Neuronal stem cell (in vitro differentiated cells): Measurements from ENCODE around the gene ZDHHC15.
"Not testable (repeated sequence)": the region's sequence is repeated elsewhere in the genome, so short reads cannot be mapped to it uniquely, and the experiment has no call there.

Experiments
- DNase-seq: peaks from one replicate; pipeline ENCODE4 v3.0.0-alpha.2; 2013; ENCODE audit warnings: low spot score
- H2AFZ ChIP-seq: one replicate; pipeline ENCODE4 v1.6.1; 2013; ENCODE audit warnings: mild to moderate bottlenecking, low read length, inconsistent platforms
- H2AK5ac ChIP-seq: 2 replicates; pipeline ENCODE4 v1.6.1; 2013; ENCODE audit warnings: low read depth, mild to moderate bottlenecking, inconsistent platforms, low read length, moderate library complexity, mixed read lengths
- H2BK120ac ChIP-seq: 2 replicates; pipeline ENCODE4 v1.6.1; 2013; ENCODE audit warnings: low read depth, mild to moderate bottlenecking, inconsistent platforms, low read length, moderate library complexity, mixed read lengths
- H2BK12ac ChIP-seq: one replicate; pipeline ENCODE4 v1.6.1; 2013; ENCODE audit warnings: low read length, inconsistent platforms
- H2BK15ac ChIP-seq: 2 replicates; pipeline ENCODE4 v1.6.1; 2013; ENCODE audit warnings: mild to moderate bottlenecking, low read length, inconsistent platforms, mixed read lengths
- H2BK5ac ChIP-seq: one replicate; pipeline ENCODE4 v1.6.1; 2013; ENCODE audit warnings: inconsistent platforms, mild to moderate bottlenecking, low read length, moderate library complexity
- H3K14ac ChIP-seq: one replicate; pipeline ENCODE4 v1.6.1; 2013; ENCODE audit warnings: low read length, inconsistent platforms
- H3K18ac ChIP-seq: 2 replicates; pipeline ENCODE4 v1.6.1; 2013; ENCODE audit warnings: low read length, inconsistent platforms
- H3K23ac ChIP-seq: 2 replicates; pipeline ENCODE4 v1.6.1; 2013; ENCODE audit warnings: low read depth, mild to moderate bottlenecking, mixed read lengths, low read length, inconsistent platforms; ENCODE audit not compliant: poor library complexity
- H3K27ac ChIP-seq: replicated peaks from 3 replicates; pipeline ENCODE4 v1.5.1; 2013; ENCODE audit warnings: low read length, inconsistent platforms
- H3K27me3 ChIP-seq, 3 experiments: 2 replicates each; pipeline ENCODE4 v1.6.1; 2013; ENCODE audit warnings: low read length in 3 of 3, mild to moderate bottlenecking in 2 of 3, inconsistent platforms in 1 of 3, low read depth in 1 of 3, mixed read lengths in 1 of 3, moderate library complexity in 1 of 3; ENCODE audit not compliant: control insufficient read depth in 3 of 3, insufficient read depth in 3 of 3
- H3K36me3 ChIP-seq, 2 donors: replicated peaks in 1 of 2; 2 replicates each; pipeline ENCODE4 v1.6.1; 2013; ENCODE audit warnings: low read length in 2 of 2; ENCODE audit not compliant: control insufficient read depth in 2 of 2, insufficient read depth in 2 of 2
- H3K4ac ChIP-seq: 2 replicates; pipeline ENCODE4 v1.6.1; 2013; ENCODE audit warnings: inconsistent platforms, mild to moderate bottlenecking, low read length, moderate library complexity
- H3K4me1 ChIP-seq, 2 donors: 1 replicate in 1 of 2; 2 replicates in 1 of 2; pipeline ENCODE4 v1.6.1; 2013; ENCODE audit warnings: low read length in 2 of 2, low read depth in 1 of 2; ENCODE audit not compliant: control insufficient read depth in 2 of 2, insufficient read depth in 1 of 2
- H3K4me2 ChIP-seq: one replicate; pipeline ENCODE4 v1.6.1; 2013; ENCODE audit warnings: mild to moderate bottlenecking, low read length, inconsistent platforms; ENCODE audit not compliant: insufficient read depth, poor library complexity, severe bottlenecking
- H3K4me3 ChIP-seq, 2 donors: 2 replicates each; pipeline ENCODE4 v1.5.1; 2013; ENCODE audit warnings: low read length in 2 of 2, mild to moderate bottlenecking in 2 of 2, inconsistent platforms in 1 of 2, moderate library complexity in 1 of 2
- H3K79me1 ChIP-seq: one replicate; pipeline ENCODE4 v1.6.1; 2013; ENCODE audit warnings: low read depth, mild to moderate bottlenecking, inconsistent platforms, low read length, moderate library complexity
- H3K9ac ChIP-seq: one replicate; pipeline ENCODE4 v1.6.1; 2013; ENCODE audit warnings: mild to moderate bottlenecking, low read depth, low read length, inconsistent platforms; ENCODE audit not compliant: poor library complexity
- H3K9me3 ChIP-seq, 2 donors: replicated peaks in 1 of 2; 2 replicates each; pipeline versions ENCODE3 to v1.6.1; 2013; ENCODE audit warnings: low read length in 2 of 2, mild to moderate bottlenecking in 2 of 2, inconsistent platforms in 1 of 2, low read depth in 1 of 2, mixed read lengths in 1 of 2, moderate library complexity in 1 of 2; ENCODE audit not compliant: control insufficient read depth in 2 of 2, insufficient read depth in 1 of 2
- H4K8ac ChIP-seq: one replicate; pipeline ENCODE4 v1.6.1; 2013; ENCODE audit warnings: low read depth, mild to moderate bottlenecking, inconsistent platforms, low read length, moderate library complexity
- H4K91ac ChIP-seq: one replicate; pipeline ENCODE4 v1.6.1; 2013; ENCODE audit warnings: low read length, low read depth, mild to moderate bottlenecking, inconsistent platforms; ENCODE audit not compliant: poor library complexity
- WGBS, 2 donors: extraction: QIAGEN DNeasy Blood & Tissue Kit; methylation state at CpG; one replicate each; pipeline ENCODE4 v1.1.7; 2013; ENCODE audit warnings: missing lambda C conversion rate in 2 of 2, mixed read lengths in 1 of 2; ENCODE audit not compliant: insufficient read length in 2 of 2, insufficient replicate concordance in 1 of 2; ENCODE audit errors: extremely low coverage in 2 of 2; 5-methylcytosine and 5-hydroxymethylcytosine counted together

ZDHHC15 gene

DNA sequence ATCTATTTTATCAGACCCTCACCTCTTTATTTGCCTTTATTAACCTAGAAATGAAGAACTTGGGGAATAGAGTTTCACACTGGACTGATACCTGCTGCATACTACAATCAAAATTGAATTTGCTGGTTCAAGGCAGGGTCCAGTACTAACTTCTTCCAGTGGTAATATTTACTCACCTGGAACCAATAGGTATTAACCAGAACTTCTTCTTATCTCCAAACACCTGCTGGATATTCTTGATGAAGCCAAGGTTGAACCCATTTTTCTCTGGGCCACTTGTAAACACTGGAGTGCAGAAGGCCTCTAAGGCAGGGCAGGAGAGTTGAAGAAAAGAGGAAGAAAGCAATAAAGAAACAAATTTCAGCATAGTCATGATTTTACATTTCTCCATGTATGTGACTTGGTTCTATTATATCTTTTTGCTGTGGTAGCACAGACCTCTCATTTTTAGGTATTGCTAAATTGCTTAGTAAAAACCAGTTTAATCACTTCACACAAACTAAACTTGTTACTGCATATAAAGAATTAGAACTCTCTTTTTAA, 101.1 kb downstream of the ZDHHC15 start:
- Histone ChIP-seq H3K9me3 (no peaks in the 10 kb centered on the region), H4K8ac (no peak overlapping the region), H3K27me3 (no peaks in the 10 kb centered on the region), H3K79me1 (no peaks in the 10 kb centered on the region), H3K14ac (no peak overlapping the region), H3K23ac (no peak overlapping the region), H2BK12ac (no peak overlapping the region), H2BK15ac (no peak overlapping the region), H3K27ac (no peak overlapping the region), H4K91ac (no peak overlapping the region), H2AK5ac (no peak overlapping the region), H3K4me2 (no peak overlapping the region), H3K4me3 (no peak overlapping the region), H3K18ac (no peak overlapping the region), H2AFZ (no peak overlapping the region), H3K36me3 (no peaks in the 10 kb centered on the region), H3K4me1 (no peaks in the 10 kb centered on the region), H2BK120ac (no peak overlapping the region), H3K9ac (no peak overlapping the region), H2BK5ac (no peak overlapping the region), H3K4ac (no peak overlapping the region)
- DNase-seq, result no peak

DNA sequence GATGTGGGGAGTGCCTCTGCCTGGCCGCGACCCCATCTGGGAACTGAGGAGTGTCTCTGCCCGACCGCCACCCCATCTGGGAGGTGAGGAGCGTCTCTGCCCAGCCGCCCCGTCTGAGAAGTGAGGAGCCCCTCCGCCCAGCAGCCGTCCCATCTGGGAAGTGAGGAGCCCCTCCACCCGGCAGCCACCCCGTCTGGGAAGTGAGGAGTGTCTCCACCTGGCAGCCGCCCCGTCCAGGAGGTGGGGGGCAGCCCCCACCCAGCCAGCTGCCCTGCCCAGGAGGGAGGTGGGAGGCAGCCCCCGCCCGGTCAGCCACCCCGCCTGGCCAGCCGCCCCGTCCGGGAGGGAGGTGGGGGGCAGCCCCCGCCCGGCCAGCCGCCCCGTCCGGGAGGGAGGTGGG, 115.7 kb downstream of the ZDHHC15 start:
- not testable (repeated sequence) for H3K4me3 ChIP-seq, H3K4me2 ChIP-seq, H3K14ac ChIP-seq, H3K4ac ChIP-seq, H3K18ac ChIP-seq, H2BK120ac ChIP-seq, H3K79me1 ChIP-seq, H3K27me3 ChIP-seq, H3K9ac ChIP-seq, H2BK12ac ChIP-seq, H4K91ac ChIP-seq, DNase-seq, H3K9me3 ChIP-seq, H2AK5ac ChIP-seq, H4K8ac ChIP-seq, H2AFZ ChIP-seq, H2BK15ac ChIP-seq, H3K27ac ChIP-seq, H3K36me3 ChIP-seq, H2BK5ac ChIP-seq, H3K23ac ChIP-seq, H3K4me1 ChIP-seq
- no CpG with 5 or more reads among the region's 24 CpGs for WGBS, 2 donors

DNA sequence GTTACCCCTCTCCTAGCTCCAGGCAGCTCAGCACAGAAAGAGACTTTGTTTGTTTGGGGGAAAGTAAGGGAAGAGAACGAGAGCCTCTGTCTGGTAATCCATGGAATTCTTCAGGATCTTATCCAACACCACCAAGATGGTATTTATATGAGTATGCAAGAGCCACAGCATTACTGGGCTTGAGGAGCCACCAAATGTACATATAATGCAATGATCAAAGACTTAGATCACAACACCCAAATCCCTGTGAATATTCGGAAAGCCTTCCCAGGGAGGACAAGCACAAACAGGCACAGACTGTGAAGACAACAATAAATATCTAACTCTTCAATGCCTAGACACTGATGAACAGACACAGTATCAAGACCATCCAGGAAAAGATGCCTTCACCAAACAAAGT, 132.4 kb downstream of the ZDHHC15 start:
- no peak overlapping the region for H3K9ac ChIP-seq
- no peak overlapping the region for H2AK5ac ChIP-seq
- no peaks in the 10 kb centered on the region for H3K36me3 ChIP-seq
- no peak overlapping the region for H3K18ac ChIP-seq
- no peak overlapping the region for H3K4me3 ChIP-seq
- H3K4me2 ChIP-seq, result no peak overlapping the region
- no peaks in the 10 kb centered on the region for H3K4me1 ChIP-seq
- H3K23ac ChIP-seq, result no peak overlapping the region
- no peak overlapping the region for H4K8ac ChIP-seq
- H3K79me1 ChIP-seq, result no peaks in the 10 kb centered on the region
- H2BK120ac ChIP-seq, result no peak overlapping the region
- H4K91ac ChIP-seq, result no peak overlapping the region
- no peak overlapping the region for H3K27ac ChIP-seq
- H2AFZ ChIP-seq, result no peak overlapping the region
- H3K9me3 ChIP-seq, result no peaks in the 10 kb centered on the region
- H2BK15ac ChIP-seq, result no peak overlapping the region
- H3K4ac ChIP-seq, result no peak overlapping the region
- DNase-seq, result no peak
- H2BK12ac ChIP-seq, result no peak overlapping the region
- H3K27me3 ChIP-seq, result no peaks in the 10 kb centered on the region
- no CpG with 5 or more reads among the region's 2 CpGs for WGBS, 2 donors
- H2BK5ac ChIP-seq, result no peak overlapping the region
- no peak overlapping the region for H3K14ac ChIP-seq

DNA sequence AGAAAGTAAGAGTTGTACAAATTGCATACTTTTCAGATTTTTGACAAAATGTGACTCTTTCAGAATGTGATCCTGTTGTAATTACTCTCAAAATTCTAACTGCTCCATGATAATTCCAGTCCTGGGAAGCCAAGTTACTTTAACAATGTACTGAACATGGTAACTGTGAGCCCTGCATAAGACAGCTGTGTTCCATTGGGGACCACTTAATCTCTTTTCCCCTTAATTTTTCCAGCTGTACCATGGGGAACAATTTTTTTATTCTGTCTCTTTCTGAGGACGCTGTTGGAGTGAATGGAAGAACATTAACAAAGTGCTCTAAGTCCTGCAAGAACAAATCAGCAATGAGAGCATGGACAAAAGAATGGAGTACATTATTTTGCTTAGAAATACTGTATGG, 153.1 kb downstream of the ZDHHC15 start:
- Histone ChIP-seq H3K23ac (no peak overlapping the region), H3K18ac (no peak overlapping the region), H3K4me3 (no peak overlapping the region), H2AFZ (no peak overlapping the region), H2BK15ac (no peak overlapping the region), H3K27me3 (no peaks in the 10 kb centered on the region), H2AK5ac (no peak overlapping the region), H2BK120ac (no peak overlapping the region), H2BK12ac (no peak overlapping the region), H3K4me2 (no peak overlapping the region), H3K27ac (no peak overlapping the region), H4K91ac (no peak overlapping the region), H3K4ac (no peak overlapping the region), H4K8ac (no peak overlapping the region), H3K36me3 (no peaks in the 10 kb centered on the region), H3K9me3 (no peaks in the 10 kb centered on the region), H2BK5ac (no peak overlapping the region), H3K9ac (no peak overlapping the region), H3K14ac (no peak overlapping the region), H3K4me1 (no peaks in the 10 kb centered on the region), H3K79me1 (no peaks in the 10 kb centered on the region)
- WGBS, 2 donors, result no CpG with 5 or more reads among the region's 1 CpG
- no peak for DNase-seq
